ENCODE data around the gene CNTN1.

CNTN1 gene

DNA sequence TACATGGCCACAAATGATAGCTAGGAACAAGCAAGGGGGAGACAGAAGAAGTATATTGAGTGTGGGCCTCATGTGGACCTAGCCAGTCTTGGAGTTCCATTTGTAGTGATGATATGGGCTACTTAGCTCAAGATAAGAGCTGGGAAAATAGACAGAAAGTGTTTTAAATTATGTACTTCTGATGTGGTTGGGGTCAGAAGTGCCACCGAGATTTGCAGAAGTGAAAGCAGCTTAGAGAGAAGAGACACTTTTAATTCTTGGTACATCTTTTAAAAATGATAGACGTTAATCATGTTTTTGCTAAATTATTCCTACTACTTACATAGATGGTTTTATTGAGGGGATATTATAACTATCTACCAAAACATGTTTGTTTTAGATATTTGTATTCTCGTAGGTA, 297.5 kb downstream of the CNTN1 start:
- DNase-seq (ENCODE audit: low read depth), result no peak
- in situ Hi-C loops (cut with HindIII; ENCODE audit: low sequenced_read_pairs), result no loop called here
- no peak overlapping the region for H3K4me3 ChIP-seq (ENCODE audit: low read depth, low read length)
- TF ChIP-seq, protein P1, sequence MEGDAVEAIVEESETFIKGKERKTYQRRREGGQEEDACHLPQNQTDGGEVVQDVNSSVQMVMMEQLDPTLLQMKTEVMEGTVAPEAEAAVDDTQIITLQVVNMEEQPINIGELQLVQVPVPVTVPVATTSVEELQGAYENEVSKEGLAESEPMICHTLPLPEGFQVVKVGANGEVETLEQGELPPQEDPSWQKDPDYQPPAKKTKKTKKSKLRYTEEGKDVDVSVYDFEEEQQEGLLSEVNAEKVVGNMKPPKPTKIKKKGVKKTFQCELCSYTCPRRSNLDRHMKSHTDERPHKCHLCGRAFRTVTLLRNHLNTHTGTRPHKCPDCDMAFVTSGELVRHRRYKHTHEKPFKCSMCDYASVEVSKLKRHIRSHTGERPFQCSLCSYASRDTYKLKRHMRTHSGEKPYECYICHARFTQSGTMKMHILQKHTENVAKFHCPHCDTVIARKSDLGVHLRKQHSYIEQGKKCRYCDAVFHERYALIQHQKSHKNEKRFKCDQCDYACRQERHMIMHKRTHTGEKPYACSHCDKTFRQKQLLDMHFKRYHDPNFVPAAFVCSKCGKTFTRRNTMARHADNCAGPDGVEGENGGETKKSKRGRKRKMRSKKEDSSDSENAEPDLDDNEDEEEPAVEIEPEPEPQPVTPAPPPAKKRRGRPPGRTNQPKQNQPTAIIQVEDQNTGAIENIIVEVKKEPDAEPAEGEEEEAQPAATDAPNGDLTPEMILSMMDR (IDR thresholded peaks at IDR 0.05; ENCODE audit: low read depth, low read length, missing control alignments), result no peak

DNA sequence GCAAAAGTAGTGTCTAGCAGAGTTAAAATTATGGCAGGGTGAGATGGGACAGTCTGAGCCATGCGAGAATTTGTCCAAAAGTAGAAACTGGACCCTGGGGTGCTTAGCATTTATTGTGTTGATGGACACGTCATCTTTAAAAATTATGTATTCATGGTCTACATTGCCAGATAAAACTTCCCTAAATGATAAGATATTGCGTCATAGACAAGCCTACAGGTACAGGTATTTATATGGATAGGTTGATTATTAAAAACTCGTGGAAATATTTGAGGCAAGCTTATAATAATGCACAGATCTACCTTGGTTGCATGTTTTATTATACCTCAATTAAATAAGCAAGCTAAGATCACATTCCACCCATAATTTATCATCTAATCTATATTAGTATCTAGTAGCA, 299.9 kb downstream of the CNTN1 start:
- in situ Hi-C loops (cut with HindIII; ENCODE audit: low sequenced_read_pairs), result no loop called here
- no peak overlapping the region for H3K4me3 ChIP-seq (ENCODE audit: low read depth, low read length)
- TF ChIP-seq, protein P1 (IDR thresholded peaks at IDR 0.05; ENCODE audit: low read depth, low read length, missing control alignments), result no peak
- DNase-seq (ENCODE audit: low read depth), result no peak

DNA sequence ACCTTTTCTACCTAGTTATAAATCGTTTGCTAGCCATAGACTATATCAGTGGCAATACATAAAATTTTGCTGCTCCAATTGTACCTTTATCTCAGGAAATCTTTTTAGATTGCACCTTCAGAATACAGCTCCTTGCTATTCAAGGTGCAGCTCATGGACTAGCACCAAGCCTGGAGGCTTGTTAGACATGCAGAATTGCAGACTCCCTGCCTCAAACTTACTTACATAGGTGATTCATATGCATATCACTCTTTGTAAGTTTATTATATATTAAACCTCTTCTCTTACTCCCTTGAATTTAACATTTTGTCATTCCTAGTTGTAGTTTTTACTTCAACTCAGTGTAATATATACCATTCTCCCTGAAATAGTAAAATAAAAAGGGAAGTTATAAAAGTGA, 300.4 kb downstream of the CNTN1 start:
- H3K4me3 ChIP-seq (ENCODE audit: low read depth, low read length), result no peak overlapping the region
- TF ChIP-seq, protein P1 (IDR thresholded peaks at IDR 0.05; ENCODE audit: low read depth, low read length, missing control alignments), result no peak
- in situ Hi-C loops (cut with HindIII; ENCODE audit: low sequenced_read_pairs), result no loop called here
- no peak for DNase-seq (ENCODE audit: low read depth)

DNA sequence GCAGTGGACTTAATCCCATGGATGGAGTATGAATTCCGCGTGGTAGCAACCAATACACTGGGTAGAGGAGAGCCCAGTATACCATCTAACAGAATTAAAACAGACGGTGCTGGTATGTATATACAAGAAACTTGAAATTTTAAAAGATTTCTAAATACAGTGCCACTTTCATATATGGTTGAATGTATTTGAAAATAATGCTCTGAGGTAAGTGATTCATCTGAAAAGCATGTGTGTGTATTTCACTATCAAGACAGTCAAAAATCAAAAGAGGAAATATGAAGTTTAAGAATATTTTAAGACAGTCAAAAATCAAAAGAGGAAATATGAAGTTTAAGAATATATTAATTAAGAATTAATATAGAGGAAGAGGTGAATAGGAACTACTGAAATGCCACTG, 300.9 kb downstream of the CNTN1 start:
- DNase-seq (ENCODE audit: low read depth), result no peak
- TF ChIP-seq, protein P1 (IDR thresholded peaks at IDR 0.05; ENCODE audit: low read depth, low read length, missing control alignments), result no peak
- no peak overlapping the region for H3K4me3 ChIP-seq (ENCODE audit: low read depth, low read length)
- in situ Hi-C loops (cut with HindIII; ENCODE audit: low sequenced_read_pairs), result no loop called here

DNA sequence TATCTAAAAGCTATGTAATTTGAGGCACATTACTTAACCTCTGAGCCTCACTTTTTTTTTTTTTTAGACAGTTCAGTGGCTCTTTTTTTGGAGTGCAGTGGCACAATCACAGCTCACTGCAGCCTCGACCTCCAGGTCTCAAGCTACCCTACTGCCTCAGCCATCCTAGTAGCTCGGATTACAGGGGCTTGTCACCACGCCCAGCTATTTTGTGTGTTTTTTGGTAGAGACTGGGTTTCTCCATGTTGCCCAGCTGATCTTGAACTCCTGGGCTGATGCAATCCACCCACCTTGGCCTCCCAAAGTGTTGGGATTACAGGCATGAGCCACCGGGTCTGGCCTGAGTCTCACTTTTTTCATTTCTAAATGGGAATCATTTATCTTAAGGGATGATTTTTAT, 303.9 kb downstream of the CNTN1 start:
- no peak for DNase-seq (ENCODE audit: low read depth)
- TF ChIP-seq, protein P1 (IDR thresholded peaks at IDR 0.05; ENCODE audit: low read depth, low read length, missing control alignments), result no peak
- H3K4me3 ChIP-seq (ENCODE audit: low read depth, low read length), result no peak overlapping the region
- in situ Hi-C loops (cut with HindIII; ENCODE audit: low sequenced_read_pairs), result no loop called here

DNA sequence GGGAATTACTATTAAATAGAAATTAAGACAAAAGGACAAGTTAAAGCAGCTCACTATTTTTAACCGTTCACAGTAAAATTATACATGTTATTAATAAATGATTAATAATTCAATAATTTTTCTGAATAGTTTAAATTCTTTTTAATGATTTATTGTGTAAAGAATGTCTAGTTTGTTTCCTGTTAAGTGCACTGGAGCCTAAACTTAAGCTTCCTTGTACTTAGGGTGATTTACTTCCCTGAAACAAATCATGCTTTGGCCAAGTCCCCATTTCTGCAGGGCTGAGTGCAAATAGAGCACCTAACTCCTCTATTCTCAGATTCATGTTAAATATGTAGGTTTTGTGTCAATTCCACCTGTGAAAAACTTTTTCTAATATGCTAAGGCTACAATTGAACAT, 307.0 kb downstream of the CNTN1 start:
- DNase-seq (ENCODE audit: low read depth), result no peak
- H3K4me3 ChIP-seq (ENCODE audit: low read depth, low read length), result no peak overlapping the region
- in situ Hi-C loops (cut with HindIII; ENCODE audit: low sequenced_read_pairs), result no loop called here
- TF ChIP-seq, protein P1 (IDR thresholded peaks at IDR 0.05; ENCODE audit: low read depth, low read length, missing control alignments), result no peak

DNA sequence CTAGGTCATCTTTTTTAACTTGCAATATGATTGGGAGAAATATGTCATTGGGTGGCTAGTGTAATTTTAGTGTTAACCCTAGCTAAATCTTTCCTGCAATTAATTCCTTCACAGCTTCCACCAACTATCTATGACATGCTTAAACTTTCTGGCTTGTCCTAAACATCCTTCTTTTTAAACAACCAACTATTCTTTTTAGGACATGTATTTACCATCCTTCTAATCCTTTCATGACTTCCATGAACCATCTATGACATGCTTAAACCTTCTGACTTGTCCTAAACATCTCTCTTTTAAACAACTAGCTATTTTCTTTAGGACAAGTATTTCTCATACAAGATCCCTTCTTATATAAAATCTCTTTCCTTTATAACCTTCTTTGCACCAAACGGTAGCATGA, 316.2 kb downstream of the CNTN1 start:
- in situ Hi-C loops (cut with HindIII; ENCODE audit: low sequenced_read_pairs), result no loop called here
- no peak for DNase-seq (ENCODE audit: low read depth)
- TF ChIP-seq, protein P1 (IDR thresholded peaks at IDR 0.05; ENCODE audit: low read depth, low read length, missing control alignments), result no peak
- H3K4me3 ChIP-seq (ENCODE audit: low read depth, low read length), result no peak overlapping the region

All from astrocyte of the cerebellum (primary cell).